Measurements from ENCODE around the gene DDX41.
A peak's percentile ranks its signal among the peaks of the same experiment; 100 is the strongest.

The DDX41 gene

GRCh38 chr5:177475563-177476427, 41.0 kb downstream of the DDX41 start:
- no peaks in the 10 kb centered on the region for H3K9me3 ChIP-seq (ENCODE audit: control insufficient read depth in 2 of 2, low read length in 2 of 2)
- H3K9ac ChIP-seq (ENCODE audit: low read depth in 1 of 2, low read length in 2 of 2) = no peak overlapping the region
- H3K4me3 ChIP-seq (ENCODE audit: low read length in 2 of 2) = no peak overlapping the region
- H3K36me3 ChIP-seq (ENCODE audit: control insufficient read depth in 2 of 2, insufficient read depth in 2 of 2, low read length in 2 of 2) = no peaks in the 10 kb centered on the region
- peaks cover 13 to 15% of the 10 kb centered on the region in 2 donors for H3K4me1 ChIP-seq (ENCODE audit: control insufficient read depth in 2 of 2, insufficient read depth in 2 of 2, low read length in 2 of 2)
- peaks cover 0 to 3% of the 10 kb centered on the region in 2 donors for H3K27me3 ChIP-seq (ENCODE audit: control insufficient read depth in 2 of 2, insufficient read depth in 2 of 2, low read length in 2 of 2)
- no peak overlapping the region for H3K27ac ChIP-seq (ENCODE audit: low read depth in 2 of 2, low read length in 2 of 2)

DNA sequence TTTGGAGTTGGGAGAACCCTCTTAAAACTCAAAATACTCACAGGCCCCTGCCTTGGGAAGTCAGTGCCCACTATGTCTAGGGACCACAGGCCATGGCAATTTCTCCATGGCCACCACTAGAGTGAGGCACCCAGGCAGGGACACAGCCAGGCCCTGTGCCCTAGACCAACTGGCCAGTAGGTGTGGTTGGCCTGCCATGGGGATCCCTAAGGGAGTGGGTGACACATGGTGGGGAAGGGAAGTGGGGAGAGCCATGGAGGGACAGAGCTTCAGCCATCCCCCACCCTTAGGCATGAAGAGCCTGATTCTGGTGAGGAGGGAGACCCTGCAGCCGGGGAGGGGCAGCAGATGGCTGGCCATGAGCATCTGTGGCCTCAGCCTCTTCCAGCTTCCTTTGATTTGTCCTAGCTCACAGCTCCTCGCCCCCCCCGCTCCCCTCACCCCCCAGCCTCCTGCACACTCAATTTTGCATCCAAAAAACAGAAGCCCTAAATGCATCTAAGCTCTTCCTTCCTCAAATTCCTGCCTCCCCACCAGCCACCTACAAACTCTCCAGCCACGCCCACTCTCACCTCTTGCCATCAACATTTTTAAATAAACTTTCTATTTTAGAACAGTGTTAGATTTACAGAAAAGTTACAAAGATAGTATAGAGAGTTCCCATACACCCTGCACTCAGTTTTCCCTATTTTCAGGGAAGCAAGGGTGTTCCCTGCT, 41.8 kb downstream of the DDX41 start:
- Histone ChIP-seq H3K27ac (ENCODE audit: low read depth in 2 of 2, low read length in 2 of 2) (no peak overlapping the region), H3K4me1 (ENCODE audit: control insufficient read depth in 2 of 2, insufficient read depth in 2 of 2, low read length in 2 of 2) (peaks cover 13 to 15% of the 10 kb centered on the region in 2 donors), H3K9me3 (ENCODE audit: control insufficient read depth in 2 of 2, low read length in 2 of 2) (no peaks in the 10 kb centered on the region), H3K4me3 (ENCODE audit: low read length in 2 of 2) (no peak overlapping the region), H3K27me3 (ENCODE audit: control insufficient read depth in 2 of 2, insufficient read depth in 2 of 2, low read length in 2 of 2) (peaks cover 0 to 3% of the 10 kb centered on the region in 2 donors), H3K9ac (ENCODE audit: low read depth in 1 of 2, low read length in 2 of 2) (no peak overlapping the region), H3K36me3 (ENCODE audit: control insufficient read depth in 2 of 2, insufficient read depth in 2 of 2, low read length in 2 of 2) (no peaks in the 10 kb centered on the region)

GRCh38 chr5:177474002-177474476, 42.7 kb downstream of the DDX41 start:
- peaks cover 0 to 3% of the 10 kb centered on the region in 2 donors for H3K27me3 ChIP-seq (ENCODE audit: control insufficient read depth in 2 of 2, insufficient read depth in 2 of 2, low read length in 2 of 2)
- H3K9ac ChIP-seq (ENCODE audit: low read depth in 1 of 2, low read length in 2 of 2) = no peak overlapping the region
- H3K4me1 ChIP-seq (ENCODE audit: control insufficient read depth in 2 of 2, insufficient read depth in 2 of 2, low read length in 2 of 2) = peaks cover 9 to 15% of the 10 kb centered on the region in 2 donors
- H3K27ac ChIP-seq (ENCODE audit: low read depth in 2 of 2, low read length in 2 of 2) = peak overlapping the region in 1 of 2 donors; percentile 1
- H3K4me3 ChIP-seq (ENCODE audit: low read length in 2 of 2) = no peak overlapping the region
- no peaks in the 10 kb centered on the region for H3K9me3 ChIP-seq (ENCODE audit: control insufficient read depth in 2 of 2, low read length in 2 of 2)
- no peaks in the 10 kb centered on the region for H3K36me3 ChIP-seq (ENCODE audit: control insufficient read depth in 2 of 2, insufficient read depth in 2 of 2, low read length in 2 of 2)

- Histone ChIP-seq H3K4me1 (ENCODE audit: control insufficient read depth in 2 of 2, insufficient read depth in 2 of 2, low read length in 2 of 2) (peaks cover 8 to 12% of the 10 kb centered on the region in 2 donors), H3K27ac (ENCODE audit: low read depth in 2 of 2, low read length in 2 of 2) (peak within 1 kb of the TSS in 1 of 2 donors; percentile 16), H3K27me3 (ENCODE audit: control insufficient read depth in 2 of 2, insufficient read depth in 2 of 2, low read length in 2 of 2) (peaks cover 0 to 3% of the 10 kb centered on the region in 2 donors), H3K9me3 (ENCODE audit: control insufficient read depth in 2 of 2, low read length in 2 of 2) (no peaks in the 10 kb centered on the region), H3K9ac (ENCODE audit: low read depth in 1 of 2, low read length in 2 of 2) (peak within 1 kb of the TSS in 1 of 2 donors; percentile 17), H3K4me3 (ENCODE audit: low read length in 2 of 2) (peak within 1 kb of the TSS; percentile 54 to 55), H3K36me3 (ENCODE audit: control insufficient read depth in 2 of 2, insufficient read depth in 2 of 2, low read length in 2 of 2) (no peaks in the 10 kb centered on the region)
These were observed 43.2 kb downstream of the DDX41 start, which contains the start of gene DBN1 for GRCh38 chr5:177473443-177474001. DBN1 (minus strand) TSS chr5:177473634; CDS start chr5:177473521, 113 bp downstream.

GRCh38 chr5:177472460-177473442, 44.0 kb downstream of the DDX41 start:
- Histone ChIP-seq H3K9ac (ENCODE audit: low read depth in 1 of 2, low read length in 2 of 2) (peak overlapping the region in 1 of 2 donors; percentile 17), H3K27ac (ENCODE audit: low read depth in 2 of 2, low read length in 2 of 2) (peak overlapping the region in 1 of 2 donors; percentile 16), H3K9me3 (ENCODE audit: control insufficient read depth in 2 of 2, low read length in 2 of 2) (no peaks in the 10 kb centered on the region), H3K27me3 (ENCODE audit: control insufficient read depth in 2 of 2, insufficient read depth in 2 of 2, low read length in 2 of 2) (peaks cover 0 to 3% of the 10 kb centered on the region in 2 donors), H3K4me1 (ENCODE audit: control insufficient read depth in 2 of 2, insufficient read depth in 2 of 2, low read length in 2 of 2) (peaks cover 8 to 12% of the 10 kb centered on the region in 2 donors), H3K4me3 (ENCODE audit: low read length in 2 of 2) (peak overlapping the region; percentile 54 to 55), H3K36me3 (ENCODE audit: control insufficient read depth in 2 of 2, insufficient read depth in 2 of 2, low read length in 2 of 2) (no peaks in the 10 kb centered on the region)

- H3K36me3 ChIP-seq (ENCODE audit: control insufficient read depth in 2 of 2, insufficient read depth in 2 of 2, low read length in 2 of 2) = no peaks in the 10 kb centered on the region
- H3K27me3 ChIP-seq (ENCODE audit: control insufficient read depth in 2 of 2, insufficient read depth in 2 of 2, low read length in 2 of 2) = peaks cover 0 to 3% of the 10 kb centered on the region in 2 donors
- peak overlapping the region; percentile 54 to 55 for H3K4me3 ChIP-seq (ENCODE audit: low read length in 2 of 2)
- no peaks in the 10 kb centered on the region for H3K9me3 ChIP-seq (ENCODE audit: control insufficient read depth in 2 of 2, low read length in 2 of 2)
- no peak overlapping the region for H3K27ac ChIP-seq (ENCODE audit: low read depth in 2 of 2, low read length in 2 of 2)
- peaks cover 8 to 12% of the 10 kb centered on the region in 2 donors for H3K4me1 ChIP-seq (ENCODE audit: control insufficient read depth in 2 of 2, insufficient read depth in 2 of 2, low read length in 2 of 2)
- H3K9ac ChIP-seq (ENCODE audit: low read depth in 1 of 2, low read length in 2 of 2) = peak overlapping the region in 1 of 2 donors; percentile 14
These were observed 45.0 kb downstream of the DDX41 start for GRCh38 chr5:177471610-177472356.

GRCh38 chr5:177470759-177471536, 45.8 kb downstream of the DDX41 start:
- Histone ChIP-seq H3K27me3 (ENCODE audit: control insufficient read depth in 2 of 2, insufficient read depth in 2 of 2, low read length in 2 of 2) (peaks cover 0 to 3% of the 10 kb centered on the region in 2 donors), H3K36me3 (ENCODE audit: control insufficient read depth in 2 of 2, insufficient read depth in 2 of 2, low read length in 2 of 2) (no peaks in the 10 kb centered on the region), H3K4me3 (ENCODE audit: low read length in 2 of 2) (no peak overlapping the region), H3K9ac (ENCODE audit: low read depth in 1 of 2, low read length in 2 of 2) (no peak overlapping the region), H3K27ac (ENCODE audit: low read depth in 2 of 2, low read length in 2 of 2) (no peak overlapping the region), H3K9me3 (ENCODE audit: control insufficient read depth in 2 of 2, low read length in 2 of 2) (no peaks in the 10 kb centered on the region), H3K4me1 (ENCODE audit: control insufficient read depth in 2 of 2, insufficient read depth in 2 of 2, low read length in 2 of 2) (peaks cover 8 to 12% of the 10 kb centered on the region in 2 donors)

DNA sequence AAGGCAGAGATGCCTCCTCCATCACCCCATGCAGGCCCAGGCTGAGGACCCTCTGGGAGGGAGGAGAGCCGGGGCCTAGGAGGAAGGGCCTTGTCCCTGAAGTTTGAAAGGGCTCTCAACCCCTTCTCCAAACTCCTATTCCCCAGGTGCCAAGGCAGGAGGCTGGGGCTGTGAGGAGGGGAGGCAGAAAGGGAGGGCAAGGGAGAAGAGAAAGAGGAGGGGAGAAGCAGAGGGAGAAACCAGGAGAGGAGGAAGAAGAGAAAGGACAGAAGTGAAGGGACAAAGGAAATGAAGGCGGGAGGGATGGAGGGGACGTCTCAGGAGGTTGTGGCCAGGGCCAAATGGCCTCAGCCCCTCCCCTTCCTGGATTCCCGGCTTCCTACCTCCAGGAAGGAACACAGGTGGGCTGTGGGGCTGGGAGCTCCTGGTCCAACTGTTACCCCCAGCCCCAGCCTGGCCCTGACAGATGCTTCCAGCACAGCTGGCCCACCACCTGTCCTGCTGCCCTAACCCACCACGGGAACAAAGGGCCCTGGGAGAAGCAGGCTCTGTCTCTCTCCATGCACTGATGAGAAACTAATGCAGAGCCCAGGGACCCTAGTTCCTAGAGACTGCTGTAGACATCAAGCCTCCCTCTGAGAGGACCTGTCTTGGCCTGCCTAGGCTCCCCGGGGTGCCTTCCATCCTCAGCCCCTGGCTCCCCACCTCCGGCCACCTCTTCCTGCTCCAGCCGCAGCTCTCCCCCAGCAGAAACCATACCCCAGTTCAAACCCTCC, 46.8 kb downstream of the DDX41 start:
- Histone ChIP-seq H3K4me3 (ENCODE audit: low read length in 2 of 2) (no peak overlapping the region), H3K27ac (ENCODE audit: low read depth in 2 of 2, low read length in 2 of 2) (no peak overlapping the region), H3K9ac (ENCODE audit: low read depth in 1 of 2, low read length in 2 of 2) (no peak overlapping the region), H3K36me3 (ENCODE audit: control insufficient read depth in 2 of 2, insufficient read depth in 2 of 2, low read length in 2 of 2) (peaks cover 0 to 4% of the 10 kb centered on the region in 2 donors), H3K9me3 (ENCODE audit: control insufficient read depth in 2 of 2, low read length in 2 of 2) (no peaks in the 10 kb centered on the region), H3K27me3 (ENCODE audit: control insufficient read depth in 2 of 2, insufficient read depth in 2 of 2, low read length in 2 of 2) (peaks cover 0 to 3% of the 10 kb centered on the region in 2 donors), H3K4me1 (ENCODE audit: control insufficient read depth in 2 of 2, insufficient read depth in 2 of 2, low read length in 2 of 2) (peaks cover 8 to 12% of the 10 kb centered on the region in 2 donors)

Measured in mucosa of rectum (tissue), 2 donors.